LNCAP (cell line): ENCODE measurements around the gene ANKFY1.

Source experiments
- TF ChIP-seq, protein P1 (sequence below): fragments of 450-650 bp; IDR thresholded peaks from 2 replicates; pipeline ENCODE4 v1.5.1; 2017; ENCODE audit warnings: mild to moderate bottlenecking

The ANKFY1 gene

DNA sequence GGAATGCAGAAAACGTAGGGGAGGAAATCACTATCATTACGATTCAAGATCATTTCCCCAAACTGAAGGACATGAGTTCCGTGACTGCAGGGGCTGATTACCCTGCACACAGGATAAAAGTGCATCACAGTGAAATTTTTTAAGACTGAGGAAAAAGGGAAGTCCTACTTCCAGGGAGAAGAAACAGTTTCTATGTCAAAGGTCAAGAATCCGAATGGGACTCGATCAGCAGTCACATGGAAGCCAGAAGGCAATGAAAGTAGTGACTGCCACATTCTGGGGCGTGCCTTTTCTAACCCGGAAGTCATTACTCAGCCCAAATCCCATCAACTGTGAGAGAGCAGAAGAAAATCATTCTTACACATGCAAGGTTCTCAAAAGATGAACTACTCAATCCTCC lies 133.1 kb downstream of the ANKFY1 start:
- TF ChIP-seq, protein P1, sequence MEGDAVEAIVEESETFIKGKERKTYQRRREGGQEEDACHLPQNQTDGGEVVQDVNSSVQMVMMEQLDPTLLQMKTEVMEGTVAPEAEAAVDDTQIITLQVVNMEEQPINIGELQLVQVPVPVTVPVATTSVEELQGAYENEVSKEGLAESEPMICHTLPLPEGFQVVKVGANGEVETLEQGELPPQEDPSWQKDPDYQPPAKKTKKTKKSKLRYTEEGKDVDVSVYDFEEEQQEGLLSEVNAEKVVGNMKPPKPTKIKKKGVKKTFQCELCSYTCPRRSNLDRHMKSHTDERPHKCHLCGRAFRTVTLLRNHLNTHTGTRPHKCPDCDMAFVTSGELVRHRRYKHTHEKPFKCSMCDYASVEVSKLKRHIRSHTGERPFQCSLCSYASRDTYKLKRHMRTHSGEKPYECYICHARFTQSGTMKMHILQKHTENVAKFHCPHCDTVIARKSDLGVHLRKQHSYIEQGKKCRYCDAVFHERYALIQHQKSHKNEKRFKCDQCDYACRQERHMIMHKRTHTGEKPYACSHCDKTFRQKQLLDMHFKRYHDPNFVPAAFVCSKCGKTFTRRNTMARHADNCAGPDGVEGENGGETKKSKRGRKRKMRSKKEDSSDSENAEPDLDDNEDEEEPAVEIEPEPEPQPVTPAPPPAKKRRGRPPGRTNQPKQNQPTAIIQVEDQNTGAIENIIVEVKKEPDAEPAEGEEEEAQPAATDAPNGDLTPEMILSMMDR = no peak

DNA sequence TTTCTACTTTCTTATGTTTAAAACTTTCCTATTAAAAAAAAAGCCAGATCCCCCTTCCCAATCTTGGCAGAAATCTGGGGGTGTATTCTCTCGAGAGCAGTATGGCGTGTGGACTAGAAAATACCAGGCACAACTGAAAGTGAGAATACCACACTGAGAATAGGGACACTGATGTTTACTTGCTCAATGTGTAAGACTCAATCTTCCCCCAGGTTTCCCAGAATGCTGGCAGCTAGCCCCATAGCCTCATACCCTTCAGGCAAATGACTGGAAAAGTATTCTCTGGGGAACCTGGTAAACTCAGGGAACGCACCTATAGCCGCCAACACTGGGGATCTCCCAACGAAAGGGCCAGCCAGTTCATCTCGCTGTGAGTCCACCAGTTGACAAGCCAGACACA lies 136.2 kb downstream of the ANKFY1 start:
- TF ChIP-seq, protein P1 = no peak

- TF ChIP-seq, protein P1 = no peak
Measured at GRCh38 chr17:4125552-4125951, 138.2 kb downstream of the ANKFY1 start.

GRCh38 chr17:4124999-4125398 lies 138.8 kb downstream of the ANKFY1 start:
- TF ChIP-seq, protein P1 = no peak

- TF ChIP-seq, protein P1 = no peak
Measured at GRCh38 chr17:4120332-4120731, 143.4 kb downstream of the ANKFY1 start.

- TF ChIP-seq, protein P1 = no peak
Measured at GRCh38 chr17:4119299-4119698, 144.5 kb downstream of the ANKFY1 start.

- TF ChIP-seq, protein P1 = no peak
Measured at GRCh38 chr17:4118015-4118743, 145.6 kb downstream of the ANKFY1 start.

- TF ChIP-seq, protein P1 = no peak
Measured at GRCh38 chr17:4116516-4116915, 147.3 kb downstream of the ANKFY1 start.
